Left hindlimb (tissue), 1 donor: ENCODE results near the gene LRRC4B.
A peak's percentile ranks its signal among the peaks of the same experiment; 100 is the strongest.
"Not testable (repeated sequence)": the region's sequence is repeated elsewhere in the genome, so short reads cannot be mapped to it uniquely, and the experiment has no call there.

ENCODE experiments used
- DNase-seq: peaks from one replicate; pipeline ENCODE4 v3.0.0-alpha.2; 2018

The LRRC4B gene, protein sequence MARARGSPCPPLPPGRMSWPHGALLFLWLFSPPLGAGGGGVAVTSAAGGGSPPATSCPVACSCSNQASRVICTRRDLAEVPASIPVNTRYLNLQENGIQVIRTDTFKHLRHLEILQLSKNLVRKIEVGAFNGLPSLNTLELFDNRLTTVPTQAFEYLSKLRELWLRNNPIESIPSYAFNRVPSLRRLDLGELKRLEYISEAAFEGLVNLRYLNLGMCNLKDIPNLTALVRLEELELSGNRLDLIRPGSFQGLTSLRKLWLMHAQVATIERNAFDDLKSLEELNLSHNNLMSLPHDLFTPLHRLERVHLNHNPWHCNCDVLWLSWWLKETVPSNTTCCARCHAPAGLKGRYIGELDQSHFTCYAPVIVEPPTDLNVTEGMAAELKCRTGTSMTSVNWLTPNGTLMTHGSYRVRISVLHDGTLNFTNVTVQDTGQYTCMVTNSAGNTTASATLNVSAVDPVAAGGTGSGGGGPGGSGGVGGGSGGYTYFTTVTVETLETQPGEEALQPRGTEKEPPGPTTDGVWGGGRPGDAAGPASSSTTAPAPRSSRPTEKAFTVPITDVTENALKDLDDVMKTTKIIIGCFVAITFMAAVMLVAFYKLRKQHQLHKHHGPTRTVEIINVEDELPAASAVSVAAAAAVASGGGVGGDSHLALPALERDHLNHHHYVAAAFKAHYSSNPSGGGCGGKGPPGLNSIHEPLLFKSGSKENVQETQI

DNA sequence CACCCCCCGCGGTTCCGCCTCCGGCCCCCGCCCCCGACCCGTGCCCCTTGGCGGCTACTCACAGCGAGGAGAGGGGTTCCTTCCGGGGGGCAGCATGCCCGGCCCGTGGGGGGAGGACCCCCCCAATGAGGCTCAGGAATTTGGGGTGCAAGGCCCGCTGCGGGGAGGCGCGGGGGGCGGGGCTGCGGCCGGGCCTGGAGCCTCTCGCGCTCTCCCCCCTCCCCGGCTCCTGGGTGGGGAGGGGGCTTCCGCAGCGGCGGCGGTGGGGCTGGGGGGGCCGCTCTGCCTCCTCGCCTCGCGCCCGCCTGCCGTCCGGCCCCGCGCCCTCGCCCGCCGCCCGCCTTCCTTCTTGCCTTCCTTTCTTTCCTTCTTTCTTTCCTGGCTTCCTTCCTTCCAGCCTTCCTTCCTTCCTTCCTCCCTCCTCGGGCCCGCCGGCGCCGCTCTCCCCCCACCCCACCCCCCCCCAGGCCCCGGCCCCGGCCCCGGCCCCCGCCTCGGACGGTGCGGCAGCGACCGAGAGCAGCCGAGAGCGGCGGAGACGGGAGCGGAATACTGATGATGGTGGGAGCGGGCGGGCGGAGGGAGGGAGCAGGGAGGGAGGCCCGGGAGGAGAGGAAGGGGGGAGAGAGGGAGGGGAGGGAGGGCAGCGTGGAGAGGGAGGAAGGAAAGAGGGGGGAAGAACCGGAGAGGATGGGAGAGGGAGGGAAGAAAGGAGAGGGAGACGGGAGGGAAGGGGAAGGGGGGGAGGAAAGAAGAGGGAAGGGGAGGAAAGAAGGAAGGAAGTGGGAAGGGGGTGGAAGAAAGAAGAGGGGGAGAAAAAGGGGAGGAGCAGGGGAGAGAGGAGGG lies at the start of gene LRRC4B:
Gene LRRC4B, minus strand, starts transcription at position 554 of the 846 bp plus-strand sequence. CDS start 19,597 bp downstream, outside the sequence.
- peak; percentile 74 for DNase-seq

DNA sequence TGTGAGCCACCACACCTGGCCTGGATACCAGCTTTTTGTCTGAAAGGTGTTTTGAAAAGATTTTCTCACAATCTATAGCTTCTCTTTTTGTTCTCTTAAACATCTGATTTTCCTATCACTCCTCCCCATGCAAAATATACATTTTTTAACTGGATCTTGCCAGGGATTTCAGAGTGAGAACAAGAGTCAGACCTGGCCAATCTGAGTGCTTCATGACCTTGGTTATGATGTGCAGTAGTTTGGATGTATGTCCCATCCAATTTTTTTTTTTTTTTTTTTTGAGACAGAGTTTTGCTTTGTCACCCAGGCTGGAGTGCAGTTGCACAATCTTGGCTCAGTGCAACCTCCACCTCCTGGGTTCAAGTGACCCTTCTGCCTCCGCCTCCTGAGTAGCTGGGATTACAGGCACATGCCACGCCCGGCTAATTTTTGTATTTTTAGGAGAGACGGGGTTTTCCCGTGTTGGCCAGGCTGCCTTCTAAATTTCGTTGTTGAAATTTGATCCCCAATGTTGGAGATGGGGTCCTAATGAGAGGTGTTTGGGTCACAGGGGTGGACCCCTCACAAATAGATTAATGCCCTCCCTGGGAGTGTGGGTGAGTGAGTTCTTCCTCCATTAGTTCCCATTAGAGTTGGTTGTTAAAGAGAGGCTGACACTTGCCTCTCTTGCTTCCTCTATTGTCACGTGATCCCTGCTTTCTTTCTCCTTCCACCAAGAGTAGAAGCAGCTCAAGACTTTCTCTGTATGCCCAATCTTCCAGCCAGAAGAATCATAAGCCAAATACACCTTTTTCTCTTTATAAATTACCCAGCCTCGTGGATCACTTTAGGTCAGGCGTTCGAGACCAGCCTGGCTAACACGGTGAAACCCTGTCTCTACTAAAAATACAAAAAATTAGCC lies 44.5 kb upstream of the LRRC4B start:
- DNase-seq: not testable (repeated sequence)

DNA sequence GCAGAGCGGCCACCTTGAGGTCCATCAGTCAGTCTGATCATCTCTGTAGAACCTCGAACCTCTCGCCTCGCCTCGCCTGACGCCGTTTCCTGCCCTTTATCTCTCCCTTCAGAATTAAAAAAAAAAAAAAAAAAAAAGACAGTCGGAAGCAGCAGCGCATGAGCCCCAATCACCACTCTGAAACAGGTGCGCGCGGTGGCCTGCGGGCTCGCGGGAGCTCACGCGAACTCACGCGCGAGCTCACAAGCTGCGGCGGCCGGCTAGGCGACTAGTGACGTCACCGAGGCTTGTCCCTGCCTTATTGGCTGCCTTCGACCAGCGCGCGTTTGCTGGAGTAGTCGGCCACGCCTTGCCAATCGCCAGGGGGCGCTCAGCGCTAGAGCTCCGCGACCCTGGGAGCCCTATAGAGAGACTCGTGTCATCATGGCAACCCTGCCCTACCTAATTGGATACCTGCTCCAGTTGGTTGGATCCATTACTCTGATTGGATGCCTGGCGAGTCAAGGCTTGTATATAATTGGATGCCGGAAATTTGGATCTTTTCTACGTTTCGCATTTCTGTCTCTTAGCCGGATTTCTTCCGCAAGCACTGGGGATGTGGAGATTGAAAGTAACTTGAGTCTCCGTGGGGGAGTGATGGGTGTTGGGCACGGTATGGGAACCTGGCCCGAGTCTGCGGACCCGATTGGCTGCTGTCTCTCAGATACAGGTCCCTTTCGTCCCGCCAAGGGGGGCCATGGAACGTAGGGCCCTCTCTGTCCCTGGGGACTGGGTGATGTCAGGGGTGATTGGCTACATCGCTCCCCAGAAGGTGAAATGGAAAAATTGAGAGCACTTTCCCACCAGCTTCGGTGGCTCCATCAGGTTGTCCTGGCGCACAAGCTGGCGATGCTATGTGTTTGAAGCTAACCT lies 39.9 kb upstream of the LRRC4B start:
- peak; percentile 77 for DNase-seq

DNA sequence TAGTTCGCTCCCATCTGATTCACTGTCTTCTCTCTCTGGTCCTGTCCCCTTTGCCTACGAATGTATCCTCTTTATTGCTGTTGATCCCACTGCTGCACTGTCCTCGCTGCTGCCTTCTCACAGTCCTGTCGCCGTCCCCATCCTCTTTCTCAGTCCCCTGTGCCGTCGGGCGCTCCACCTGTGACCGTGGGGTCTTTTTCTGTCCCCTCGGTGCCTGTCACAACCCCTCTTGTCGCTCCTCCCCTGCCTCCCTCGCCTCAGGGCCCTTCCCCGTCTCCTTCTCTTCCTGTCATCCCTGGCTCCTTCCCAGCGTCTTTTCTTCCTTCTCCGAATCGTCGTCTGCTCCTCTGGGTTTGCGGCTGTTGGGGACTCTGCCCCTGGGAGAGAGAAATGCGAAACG lies 39.2 kb upstream of the LRRC4B start:
- DNase-seq: no peak

DNA sequence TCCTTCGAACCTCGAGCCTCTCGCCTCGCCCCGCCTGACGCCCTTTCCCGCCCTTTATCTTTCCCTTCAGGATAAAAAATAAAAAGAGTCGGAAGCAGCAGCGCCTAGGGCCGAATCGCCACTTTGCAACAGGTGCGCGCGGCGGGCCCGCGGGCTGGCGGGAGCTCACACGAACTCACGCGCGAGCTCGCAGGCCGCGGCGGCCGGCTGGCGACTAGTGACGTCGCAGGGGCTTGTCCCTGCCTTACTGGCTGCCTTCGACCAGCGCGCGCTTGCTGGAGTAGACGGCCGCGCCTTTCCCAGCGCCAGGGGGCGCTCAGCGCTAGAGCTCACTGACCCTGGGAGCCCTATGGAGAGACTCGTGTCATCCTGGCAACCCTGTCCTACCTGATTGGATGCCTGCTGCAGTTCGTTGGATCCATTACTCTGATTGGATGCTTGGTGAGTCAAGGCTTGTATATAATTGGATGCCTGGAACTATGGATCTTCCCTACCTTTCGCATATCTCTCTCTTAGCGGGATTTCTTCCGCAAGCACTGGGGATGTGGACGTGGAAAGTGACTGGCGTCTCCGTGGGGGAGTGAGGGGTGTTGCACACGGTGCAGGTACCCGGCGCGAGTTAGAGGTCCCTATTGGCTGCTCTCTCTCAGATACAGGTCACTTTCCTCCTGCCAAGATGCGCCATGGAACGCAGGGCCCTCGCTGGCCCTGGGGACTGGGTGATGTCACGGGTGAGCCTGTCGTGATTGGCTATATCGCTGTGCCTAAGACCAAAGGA lies 38.0 kb upstream of the LRRC4B start:
- not testable (repeated sequence) for DNase-seq

DNA sequence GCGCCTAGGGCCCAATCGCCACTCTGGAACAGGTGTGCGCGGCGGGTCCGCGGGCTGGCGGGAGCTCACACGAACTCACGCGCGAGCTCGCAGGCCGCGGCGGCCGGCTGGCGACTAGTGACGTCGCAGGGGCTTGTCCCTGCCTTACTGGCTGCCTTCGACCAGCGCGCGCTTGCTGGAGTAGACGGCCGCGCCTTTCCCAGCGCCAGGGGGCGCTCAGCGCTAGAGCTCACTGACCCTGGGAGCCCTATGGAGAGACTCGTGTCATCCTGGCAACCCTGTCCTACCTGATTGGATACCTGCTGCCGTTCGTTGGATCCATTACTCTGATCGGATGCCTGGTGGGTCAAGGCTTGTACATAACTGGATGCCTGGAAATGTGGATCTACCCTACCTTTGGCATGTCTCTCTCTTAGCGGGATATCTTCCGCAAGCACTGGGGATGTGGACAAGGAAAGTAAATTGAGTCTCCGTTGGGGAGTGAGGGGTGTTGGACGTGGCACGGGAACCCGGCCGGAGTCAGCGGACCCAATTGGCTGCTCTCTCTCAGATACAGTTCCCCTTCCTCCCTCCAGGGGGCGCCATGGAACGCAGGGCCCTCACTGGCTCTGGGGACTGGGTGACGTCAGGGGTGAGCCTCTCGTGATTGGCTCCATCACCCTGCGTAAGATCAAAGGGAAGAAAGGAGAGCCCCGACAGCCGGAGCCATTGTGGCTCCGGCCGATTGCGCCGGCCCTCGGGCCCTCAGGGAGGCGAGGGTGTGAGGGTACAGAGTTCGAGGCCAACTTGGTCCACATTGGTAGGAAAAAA lies 36.2 kb upstream of the LRRC4B start:
- not testable (repeated sequence) for DNase-seq

DNA sequence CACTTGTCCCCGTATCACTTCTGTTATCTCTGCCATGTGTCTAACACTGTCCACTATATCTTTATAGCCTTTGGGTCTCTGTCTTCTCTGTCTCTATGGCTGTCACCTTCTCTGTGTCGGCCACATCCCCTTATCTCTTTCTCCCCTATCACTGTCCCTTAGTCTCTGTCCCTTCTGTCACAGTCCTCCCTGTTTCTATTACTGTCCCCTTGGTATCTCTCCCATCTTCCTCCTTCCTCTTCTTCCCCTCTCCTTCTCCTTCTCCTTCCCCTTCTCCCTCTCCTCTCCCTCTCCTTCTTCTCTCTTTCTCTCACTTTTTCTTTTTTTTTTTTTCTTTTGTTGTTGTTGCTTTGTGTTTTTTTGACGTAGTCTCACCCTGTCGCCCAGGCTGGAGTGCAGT lies 34.7 kb upstream of the LRRC4B start:
- no peak for DNase-seq

DNA sequence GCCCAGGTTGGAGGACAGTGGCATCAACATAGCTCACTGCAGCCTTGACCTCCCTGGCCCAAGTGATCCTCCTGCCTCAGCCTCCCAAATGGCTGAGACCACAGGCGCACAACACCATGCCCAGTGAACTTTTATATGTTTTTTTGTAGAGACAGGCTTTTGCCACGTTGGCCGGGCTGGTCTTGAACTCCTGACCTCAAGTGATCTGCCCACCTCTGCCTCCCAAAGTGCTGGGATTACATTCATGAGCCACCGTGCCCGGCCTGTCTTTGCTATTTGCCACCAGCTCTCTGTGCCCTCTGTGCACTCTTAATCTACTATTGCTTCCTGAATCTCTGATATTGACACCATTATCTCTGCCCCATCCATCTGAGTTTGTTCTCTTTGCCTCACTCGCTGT lies 34.3 kb upstream of the LRRC4B start:
- no peak for DNase-seq

DNA sequence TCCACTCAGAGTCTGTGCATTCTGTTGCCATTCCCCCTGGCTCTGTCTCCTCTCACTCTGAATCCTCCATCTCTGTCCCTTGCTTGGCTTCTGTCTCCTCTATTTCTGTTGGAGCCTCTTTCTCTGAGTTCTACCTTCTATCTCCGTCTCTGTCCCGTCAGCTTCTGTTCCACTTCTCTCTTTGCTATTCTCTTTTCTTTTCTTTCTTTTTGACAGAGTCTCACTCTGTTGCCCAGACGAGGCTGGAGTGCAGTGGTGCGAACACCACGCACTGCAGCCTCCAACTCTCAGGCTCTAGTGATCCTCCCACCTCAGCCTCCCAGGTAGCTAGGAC lies 33.8 kb upstream of the LRRC4B start:
- no peak for DNase-seq

DNA sequence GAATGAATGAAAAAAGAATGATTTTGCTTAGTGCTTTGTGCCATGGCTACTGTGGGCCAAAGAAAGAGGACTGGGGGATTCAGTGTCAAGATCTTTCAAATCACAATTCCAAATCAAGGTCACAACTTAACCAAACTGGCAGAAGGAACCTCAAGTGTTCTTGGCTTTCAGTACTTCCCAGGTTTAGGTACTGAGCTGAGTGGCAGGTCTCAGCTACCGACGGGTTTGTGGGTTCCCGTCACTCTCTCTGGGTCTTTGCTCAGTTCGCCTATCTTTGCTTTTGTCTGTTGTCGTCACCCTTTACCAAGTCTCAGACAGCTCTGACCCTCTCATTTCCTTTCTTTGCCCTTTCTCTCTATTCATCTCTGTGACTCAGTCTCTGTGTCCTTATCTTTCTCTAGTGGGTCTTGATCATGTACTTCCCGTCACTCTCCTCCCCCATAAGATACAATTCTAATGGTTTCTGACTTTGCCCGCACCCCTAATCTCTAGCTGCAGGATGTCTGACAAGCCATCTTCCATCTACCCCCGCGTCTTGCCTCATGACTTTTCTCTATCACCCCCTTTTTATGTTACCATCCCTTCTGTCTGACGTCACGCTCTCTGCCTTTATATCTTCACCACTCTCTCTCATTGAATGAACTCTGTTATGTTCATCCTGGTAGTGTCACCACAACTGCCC lies 33.3 kb upstream of the LRRC4B start:
- no peak for DNase-seq

DNA sequence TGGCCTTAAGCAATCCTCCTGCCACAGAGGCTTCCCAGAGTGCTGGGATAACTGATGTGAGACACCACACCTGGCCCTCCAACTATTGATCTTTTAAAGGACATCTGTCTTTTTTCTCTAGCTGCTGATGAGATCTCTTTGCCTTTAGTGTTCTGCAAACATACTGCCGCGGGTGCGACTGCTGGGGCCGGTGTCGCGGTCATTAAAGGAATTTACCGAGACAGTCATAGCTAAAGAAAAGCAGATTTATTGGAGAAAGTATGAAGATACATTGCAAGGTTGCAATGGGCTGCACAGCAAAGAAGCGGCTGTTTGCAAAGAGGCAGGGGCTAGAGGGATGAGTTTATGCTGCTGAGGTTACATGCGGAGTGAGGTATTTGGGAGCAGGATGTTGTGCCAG lies 31.2 kb upstream of the LRRC4B start:
- no peak for DNase-seq

DNA sequence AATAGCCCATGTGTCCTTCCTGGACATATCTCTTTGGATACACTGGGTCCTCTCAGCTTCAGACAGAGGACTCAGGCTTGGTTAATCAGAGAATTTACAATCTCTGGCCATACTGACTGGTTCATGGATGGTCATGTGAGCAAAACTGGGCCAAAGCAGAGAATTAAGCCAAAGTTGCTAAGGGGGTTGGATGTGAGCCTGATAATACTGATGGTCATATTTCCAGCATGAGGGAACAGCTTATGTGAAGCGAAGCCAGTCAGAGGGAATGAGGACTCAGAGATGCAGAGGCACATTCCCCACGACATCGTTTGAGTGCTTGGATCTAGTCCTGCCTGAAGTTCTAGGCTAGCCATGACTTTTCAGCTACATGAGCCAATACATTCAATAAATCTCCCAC lies 22.0 kb upstream of the LRRC4B start:
- no peak for DNase-seq

DNA sequence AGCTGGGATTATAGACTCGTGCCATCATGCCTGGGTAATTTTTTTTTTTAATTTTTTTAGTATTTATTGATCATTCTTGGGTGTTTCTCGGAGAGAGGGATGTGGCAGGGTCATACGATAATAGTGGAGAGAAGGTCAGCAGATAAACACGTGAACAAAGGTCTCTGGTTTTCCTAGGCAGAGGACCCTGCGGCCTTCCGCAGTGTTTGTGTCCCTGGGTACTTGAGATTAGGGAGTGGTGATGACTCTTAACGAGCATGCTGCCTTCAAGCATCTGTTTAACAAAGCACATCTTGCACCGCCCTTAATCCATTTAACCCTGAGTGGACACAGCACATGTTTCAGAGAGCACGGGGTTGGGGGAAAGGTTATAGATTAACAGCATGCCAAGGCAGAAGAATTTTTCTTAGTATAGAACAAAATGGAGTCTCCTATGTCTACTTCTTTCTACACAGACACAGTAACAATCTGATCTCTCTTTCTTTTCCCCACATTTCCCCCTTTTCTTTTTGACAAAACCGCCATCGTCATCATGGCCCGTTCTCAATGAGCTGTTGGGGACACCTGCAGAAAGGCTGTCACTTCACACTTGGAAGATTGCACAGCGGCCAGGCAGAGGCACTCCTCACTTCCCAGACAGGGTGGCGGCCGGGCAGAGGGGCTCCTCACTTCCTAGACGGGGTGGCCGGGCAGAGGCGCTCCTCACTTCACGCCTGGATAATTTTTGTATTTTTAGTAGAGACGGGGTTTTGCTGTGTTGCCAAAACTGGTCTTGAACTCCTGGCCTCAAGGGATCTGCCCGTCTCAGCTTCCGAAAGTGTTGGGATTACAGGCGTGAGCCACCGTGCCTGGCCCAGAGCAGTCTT lies 13.8 kb upstream of the LRRC4B start:
- DNase-seq: not testable (repeated sequence)

DNA sequence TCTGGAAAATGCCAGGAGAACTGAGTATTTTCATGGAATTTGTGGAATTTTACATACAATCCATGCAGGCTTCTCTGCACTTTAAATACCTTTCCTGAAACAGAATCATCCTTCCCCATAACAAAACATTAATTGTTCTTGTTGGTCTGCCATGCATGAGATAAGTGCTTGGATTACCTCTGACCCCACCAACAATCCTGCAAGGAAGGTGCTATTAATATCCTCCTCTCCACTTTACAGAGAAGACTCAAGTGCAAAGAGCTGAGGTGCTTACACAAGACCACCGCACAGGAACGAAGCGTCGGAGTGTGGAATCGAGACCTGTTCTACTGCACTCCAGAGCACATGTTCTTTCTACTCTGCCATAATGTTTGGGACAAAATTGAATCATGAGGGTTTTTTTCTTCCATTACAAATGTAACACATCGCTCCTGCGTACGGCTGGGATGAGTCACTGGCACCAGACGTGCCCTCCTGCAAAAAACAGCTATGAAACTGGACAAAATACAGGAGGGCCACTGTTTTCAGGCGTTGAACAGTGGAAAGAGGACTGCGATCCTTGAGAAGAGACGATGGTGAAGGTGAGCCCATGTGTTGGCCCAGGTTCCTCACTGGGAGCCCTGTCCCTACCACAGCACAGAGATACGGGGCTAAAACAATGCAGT lies 12.9 kb upstream of the LRRC4B start:
- DNase-seq: no peak

DNA sequence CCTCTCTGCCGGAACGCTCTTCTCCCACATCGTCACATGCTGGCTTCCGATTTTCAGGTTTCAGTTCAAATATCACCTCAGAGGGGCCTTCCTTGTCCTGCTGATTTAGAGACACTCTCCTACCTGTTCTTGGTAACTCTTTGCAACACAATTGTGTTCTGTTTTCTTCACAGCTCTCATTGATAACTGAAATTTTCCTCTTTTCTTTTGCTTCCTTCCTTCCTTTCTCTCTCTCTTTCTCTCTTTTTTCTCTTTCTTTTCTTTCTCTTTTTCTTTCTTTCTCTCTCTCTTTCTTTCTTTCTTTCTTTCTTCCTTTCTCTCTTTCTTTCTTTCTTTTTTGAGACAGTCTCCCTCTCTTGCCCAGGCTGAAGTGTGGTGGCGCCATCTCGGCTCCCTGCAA lies 12.0 kb upstream of the LRRC4B start:
- no peak for DNase-seq

DNA sequence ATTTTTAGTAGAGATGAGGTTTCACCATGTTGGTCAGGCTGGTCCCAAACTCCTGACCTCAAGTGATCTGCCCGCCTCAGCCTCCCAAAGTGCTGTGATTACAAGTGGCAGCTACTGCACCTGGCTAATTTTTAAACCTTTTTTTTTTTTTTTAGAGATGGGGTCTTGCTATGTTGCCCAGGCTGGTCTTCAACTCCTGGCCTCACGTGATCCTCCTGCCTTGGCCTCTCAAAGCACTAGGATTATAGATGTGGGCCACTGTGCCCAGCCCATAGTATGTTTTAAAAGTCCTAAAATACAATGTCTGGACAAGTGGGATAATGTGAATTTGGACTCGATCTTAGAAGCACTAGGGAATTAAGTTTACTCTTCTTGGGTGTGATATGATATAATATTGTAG lies 8.5 kb upstream of the LRRC4B start:
- not testable (repeated sequence) for DNase-seq

DNA sequence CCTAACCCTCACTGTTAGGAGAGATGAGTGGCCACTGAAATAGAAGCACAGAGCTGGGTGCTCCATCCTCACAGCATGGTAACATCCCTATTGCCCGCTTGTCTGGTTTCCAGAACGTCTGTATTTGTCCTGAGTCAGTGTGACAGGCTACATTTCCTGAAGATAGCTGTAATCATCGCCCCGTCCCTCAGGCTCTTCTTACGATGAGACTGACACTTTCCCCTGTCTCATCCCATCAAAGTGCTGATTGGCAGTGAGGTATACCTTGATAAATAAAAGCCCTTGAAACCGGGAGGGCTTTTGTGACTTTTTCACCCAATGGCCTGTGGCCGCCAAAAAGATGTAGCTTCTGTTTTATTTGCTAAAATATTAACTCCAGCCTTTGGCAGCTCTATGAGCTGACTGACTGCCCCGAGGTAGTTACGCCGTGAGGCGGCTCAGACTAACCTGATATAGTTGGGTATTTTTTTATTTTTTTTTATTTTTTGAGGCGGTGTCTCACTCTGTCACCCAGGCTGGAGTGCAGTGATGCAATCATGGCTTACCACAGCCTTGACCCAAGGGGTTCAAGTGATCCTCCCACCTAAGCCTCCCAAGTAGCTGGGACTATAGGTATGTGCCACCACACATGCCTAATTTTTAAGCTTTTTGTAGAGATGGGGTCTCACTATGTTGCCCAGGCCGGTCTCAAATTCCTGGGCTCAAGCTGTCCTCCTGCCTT lies 5.7 kb upstream of the LRRC4B start:
- no peak for DNase-seq
